GM23338 (cell line): Measurements from ENCODE around the gene DEDD2. TPM values are rescaled to one million over a fixed set of nuclear protein-coding genes. Genes with fewer than 3 reads are reported as not detected.
A peak's percentile ranks its signal among the peaks of the same experiment; 100 is the strongest.

Experiments
- ATAC-seq: fragments of 200-7000 bp; cut with Tn5 transposase; 3 replicates; pipeline ENCODE4 v1.9.1; 2020
- DNase-seq: peaks from one replicate; pipeline ENCODE4 v3.0.0-alpha.2; 2015; ENCODE audit warnings: low spot score
- H2AFZ ChIP-seq: fragments of 200-600 bp; sonication (generic); 2 replicates; pipeline ENCODE4 v1.8.0; 2016; ENCODE audit warnings: antibody characterized with exemption, mild to moderate bottlenecking, moderate library complexity
- H3F3A ChIP-seq: fragments of 200-600 bp; sonication (generic); replicated peaks from 2 replicates; pipeline ENCODE4 v1.8.0; 2017; ENCODE audit warnings: antibody characterized with exemption, mixed run types, low read depth
- H3K27ac ChIP-seq: fragments of 200-600 bp; sonication (generic); 2 replicates; pipeline ENCODE4 v1.6.1; 2016; ENCODE audit warnings: low read depth
- H3K27me3 ChIP-seq: fragments of 200-600 bp; sonication (generic); 2 replicates; pipeline ENCODE4 v1.8.0; 2016; ENCODE audit warnings: mild to moderate bottlenecking, mixed run types, moderate library complexity; ENCODE audit not compliant: insufficient read depth
- H3K36me3 ChIP-seq: fragments of 200-600 bp; sonication (generic); 2 replicates; pipeline ENCODE4 v1.8.0; 2016; ENCODE audit warnings: mild to moderate bottlenecking; ENCODE audit not compliant: insufficient read depth
- H3K4me1 ChIP-seq: fragments of 200-600 bp; sonication (generic); 2 replicates; pipeline ENCODE4 v1.8.0; 2016; ENCODE audit warnings: mild to moderate bottlenecking, moderate library complexity; ENCODE audit not compliant: insufficient read depth
- H3K4me2 ChIP-seq: fragments of 200-600 bp; sonication (generic); 2 replicates; pipeline ENCODE4 v1.7.1; 2017; ENCODE audit warnings: mixed run types
- H3K4me3 ChIP-seq: fragments of 200-600 bp; sonication (generic); 2 replicates; pipeline ENCODE4 v1.6.1; 2016; ENCODE audit warnings: mixed run types
- H3K79me2 ChIP-seq: fragments of 200-600 bp; sonication (generic); replicated peaks from 2 replicates; pipeline ENCODE4 v1.8.0; 2017; ENCODE audit warnings: mild to moderate bottlenecking; ENCODE audit not compliant: insufficient read depth
- H3K9me2 ChIP-seq: fragments of 200-600 bp; sonication (generic); 2 replicates; pipeline ENCODE4 v1.8.0; 2017; ENCODE audit not compliant: insufficient read depth
- H4K20me1 ChIP-seq: fragments of 200-600 bp; sonication (generic); replicated peaks from 2 replicates; pipeline ENCODE4 v1.8.0; 2017; ENCODE audit warnings: mild to moderate bottlenecking; ENCODE audit not compliant: insufficient read depth
- H3K27ac Mint-ChIP-seq: 2 replicates; pipeline ENCODE4 v1.8.0; 2020; ENCODE audit warnings: inconsistent platforms, mild to moderate bottlenecking, moderate library complexity, mixed read lengths
- H3K27me3 Mint-ChIP-seq: 3 replicates; pipeline ENCODE4 v1.8.0; 2022; ENCODE audit warnings: low read depth, mild to moderate bottlenecking, moderate library complexity, mixed read lengths, inconsistent platforms; ENCODE audit not compliant: insufficient read depth, poor library complexity
- H3K36me3 Mint-ChIP-seq: 3 replicates; pipeline ENCODE4 v1.8.0; 2021; ENCODE audit warnings: low read depth, mild to moderate bottlenecking, inconsistent platforms, moderate library complexity, mixed read lengths
- H3K4me1 Mint-ChIP-seq: 3 replicates; pipeline ENCODE4 v1.8.0; 2020; ENCODE audit warnings: mild to moderate bottlenecking, inconsistent platforms, mixed read lengths
- H3K4me3 Mint-ChIP-seq: 3 replicates; pipeline ENCODE4 v1.8.0; 2021; ENCODE audit warnings: moderate library complexity, mild to moderate bottlenecking, inconsistent platforms, mixed read lengths
- H3K9me3 Mint-ChIP-seq: 3 replicates; pipeline ENCODE4 v1.8.0; 2020; ENCODE audit warnings: moderate library complexity, mild to moderate bottlenecking, inconsistent platforms, mixed read lengths
- CREB1 ChIP-seq: fragments of 250-450 bp; sonication (Bioruptor Pico); IDR thresholded peaks from 2 replicates; pipeline ENCODE4 v1.5.0; 2020; ENCODE audit warnings: low read depth, mild to moderate bottlenecking, moderate library complexity
- CTCF ChIP-seq, 2 experiments: fragments of 200-600 bp in 1 of 2; sonication (generic) in 1 of 2; conservative IDR thresholded peaks; 2 replicates each; pipeline versions ENCODE4 v1.5.1 to v1.6.1; 2016 to 2017; ENCODE audit warnings: antibody characterized with exemption in 2 of 2, low read depth in 2 of 2, mild to moderate bottlenecking in 2 of 2, moderate library complexity in 1 of 2
- ETS1 ChIP-seq: IDR thresholded peaks from 2 replicates; pipeline ENCODE4 v1.6.1; 2016; ENCODE audit warnings: antibody characterized with exemption
- EZH2 ChIP-seq: fragments of 200-600 bp; sonication (generic); IDR thresholded peaks from one replicate; pipeline ENCODE4 v1.8.0; 2017; ENCODE audit warnings: antibody characterized with exemption, mild to moderate bottlenecking, low read depth; ENCODE audit not compliant: unreplicated experiment
- EZH2phosphoT487 ChIP-seq: fragments of 200-600 bp; sonication (generic); IDR thresholded peaks from one replicate; pipeline ENCODE4 v1.8.1; 2018; ENCODE audit warnings: antibody characterized with exemption; ENCODE audit not compliant: unreplicated experiment
- JUNB ChIP-seq: IDR thresholded peaks from one replicate; pipeline ENCODE4 v1.6.1; 2016; ENCODE audit warnings: antibody characterized with exemption; ENCODE audit not compliant: unreplicated experiment
- NANOG ChIP-seq: IDR thresholded peaks from 2 replicates; pipeline ENCODE4 v1.6.1; 2016; ENCODE audit warnings: antibody characterized with exemption, borderline replicate concordance
- POLR2AphosphoS5 ChIP-seq: IDR thresholded peaks from 2 replicates; pipeline ENCODE4 v1.6.1; 2016; ENCODE audit warnings: antibody characterized with exemption, low read depth
- REST ChIP-seq: IDR thresholded peaks from one replicate; pipeline ENCODE4 v1.6.1; 2018; ENCODE audit warnings: antibody characterized with exemption; ENCODE audit not compliant: unreplicated experiment
- STAT1 ChIP-seq: IDR thresholded peaks from one replicate; pipeline ENCODE4 v1.6.1; 2016; ENCODE audit warnings: antibody characterized with exemption; ENCODE audit not compliant: unreplicated experiment
- ZNF114 ChIP-seq: fragments of 250-450 bp; sonication (Bioruptor Pico); IDR thresholded peaks from 2 replicates; pipeline ENCODE4 v1.5.0; 2020; ENCODE audit warnings: mild to moderate bottlenecking, moderate library complexity
- ZNF331 ChIP-seq: fragments of 250-450 bp; sonication (Bioruptor Pico); IDR thresholded peaks from 2 replicates; pipeline ENCODE4 v1.5.0; 2020; ENCODE audit warnings: low read depth, mild to moderate bottlenecking, moderate library complexity
- ZNF462 ChIP-seq: fragments of 250-450 bp; sonication (Bioruptor Pico); IDR thresholded peaks from 2 replicates; pipeline ENCODE4 v1.5.0; 2020; ENCODE audit warnings: mild to moderate bottlenecking, moderate library complexity
- polyA plus RNA-seq: library from polyadenylated mRNA; unstranded; fragments of >200 nt; fragmentation: Nextera tagmentation; extraction: Ambion mirVana; gene quantifications from 2 replicates; pipeline ENCODE4 v1.2.1, GENCODE V29; 2016
- total RNA-seq: library from RNA; depleted of rRNA; stranded (reverse); fragments of >200 nt; shearing (Covaris generic); gene quantifications from 2 replicates; pipeline ENCODE4 v1.2.3, GENCODE V29; 2014

Gene DEDD2
- total and polyA plus RNA-seq, 2 experiments from 2014 or later, result 23.4 to 63.0 TPM

GRCh38 chr19:42245231-42245630 lies 27.8 kb upstream of the DEDD2 start:
- Mint-ChIP-seq H3K36me3 (peaks cover 11% of the 10 kb centered on the region), H3K9me3 (no peaks in the 10 kb centered on the region; the same call in 2 of the 3 replicates), H3K27me3 (peaks cover 18% of the 10 kb centered on the region), H3K27ac (0 out of 2 replicates have a peak overlapping the region, but pooled peaks have one; percentile 67), H3K4me1 (peaks cover 29% of the 10 kb centered on the region), H3K4me3 (peak overlapping the region; percentile 91; the same call in 1 of the 3 replicates)
- 0 out of 2 replicates have a peak overlapping the region, but pooled peaks have one; percentile 3 for H3K4me2 ChIP-seq
- H3K36me3 ChIP-seq, result no peaks in the 10 kb centered on the region
- DNase-seq (no peak), ATAC-seq (no peak)
- peaks cover 31% of the 10 kb centered on the region for H3K4me1 ChIP-seq
- peak overlapping the region; percentile 50; the same call in 1 of the 2 replicates for H3K4me3 ChIP-seq
- peaks cover 24% of the 10 kb centered on the region for H3K79me2 ChIP-seq
- H3K27ac ChIP-seq, result no peak overlapping the region
- no peak for TF ChIP-seq NANOG
- no peak for TF ChIP-seq STAT1
- no peak for TF ChIP-seq ZNF462 (CRISPR knock-in tag)
- TF ChIP-seq ZNF331 (CRISPR knock-in tag), result no peak
- no peak for TF ChIP-seq CREB1
- no peak for TF ChIP-seq JUNB
- TF ChIP-seq CTCF (conservative IDR thresholded peaks at IDR 0.05; ENCODE audit: low read depth in 2 of 2), result no peak
- TF ChIP-seq ZNF114, result no peak
- no peak for TF ChIP-seq POLR2AphosphoS5
- no peak for TF ChIP-seq REST
- TF ChIP-seq EZH2, result no peak
- no peak for TF ChIP-seq EZH2phosphoT487
- no peak for TF ChIP-seq ETS1
- no peaks in the 10 kb centered on the region for H3K27me3 ChIP-seq
- no peaks in the 10 kb centered on the region for H3K9me2 ChIP-seq
- peaks cover 18% of the 10 kb centered on the region for H3F3A ChIP-seq
- no peak overlapping the region for H2AFZ ChIP-seq
- peaks cover 16% of the 10 kb centered on the region; the same call in 1 of the 2 replicates for H4K20me1 ChIP-seq
